Naive thymus-derived CD8-positive, alpha-beta T cell (primary cell): Measurements from ENCODE around the gene TIMM29. TPM values are rescaled to one million over a fixed set of nuclear protein-coding genes. Genes with fewer than 3 reads are reported as not detected.

Experiments used
- ATAC-seq, 2 donors: fragments of 150-1000 bp; cut with Tn5 transposase in 1 of 2; sonication (Bioruptor Pico), chemical (Tn5 transposase) in 1 of 2; 1 replicate in 1 of 2; 2 replicates in 1 of 2; pipeline ENCODE4 v1.10.0; 2021; ENCODE audit warnings: mild to moderate bottlenecking in 2 of 2, moderate library complexity in 2 of 2
- POLR2A ChIA-PET: fragments of 350-600 bp; sonication (Branson Sonifier 250); formaldehyde crosslinking; loops from one replicate; lab custom pipeline; 2021; ENCODE audit warnings: antibody characterized with exemption; lab: Charles Lee
- DNase-seq, 10 donors: peaks; one replicate each; pipeline versions ENCODE4 v3.0.0 to v3.0.0-alpha.2; 2020 to 2022
- H3K27ac Mint-ChIP-seq, 10 donors: one replicate each; pipeline ENCODE4 v1.8.0; 2020 to 2022; ENCODE audit warnings: mild to moderate bottlenecking in 10 of 10, mixed read lengths in 10 of 10, moderate library complexity in 4 of 10, inconsistent platforms in 1 of 10
- H3K27me3 Mint-ChIP-seq, 5 donors: one replicate each; pipeline ENCODE4 v1.8.0; 2021 to 2022; ENCODE audit warnings: mixed read lengths in 5 of 5
- H3K36me3 Mint-ChIP-seq, 3 donors: one replicate each; pipeline ENCODE4 v1.8.0; 2020 to 2022; ENCODE audit warnings: mixed read lengths in 3 of 3, mild to moderate bottlenecking in 2 of 3, inconsistent platforms in 1 of 3
- H3K4me1 Mint-ChIP-seq, 4 donors: one replicate each; pipeline ENCODE4 v1.8.0; 2021 to 2022; ENCODE audit warnings: mixed read lengths in 4 of 4
- H3K4me3 Mint-ChIP-seq, 10 donors: one replicate each; pipeline ENCODE4 v1.8.0; 2020 to 2022; ENCODE audit warnings: mild to moderate bottlenecking in 10 of 10, mixed read lengths in 10 of 10, moderate library complexity in 6 of 10, inconsistent platforms in 1 of 10
- H3K9me3 Mint-ChIP-seq, 9 donors: one replicate each; pipeline ENCODE4 v1.8.0; 2020 to 2022; ENCODE audit warnings: mixed read lengths in 9 of 9, mild to moderate bottlenecking in 3 of 9, inconsistent platforms in 1 of 9, moderate library complexity in 1 of 9
- polyA plus RNA-seq, 3 donors: library from polyadenylated mRNA; unstranded; fragments of 300-500 nt; fragmentation: Illumina TruSeq; gene quantifications; one replicate each; pipeline ENCODE4 v1.2.3, GENCODE V29; 2021
- total RNA-seq, 8 experiments: library from RNA in 2 of 8; stranded (reverse) in 2 of 8; gene quantifications; one replicate each; pipeline ENCODE4 v1.2.3 and lab custom pipeline; 2021 to 2026

Gene TIMM29
- total and polyA plus RNA-seq, 5 experiments from 2014 or later, result 23.8 to 40.9 (median 32.9) TPM

GRCh38 chr19:10961073-10961860, 32.7 kb downstream of the TIMM29 start:
- H3K27me3 Mint-ChIP-seq, result no peaks in the 10 kb centered on the region
- H3K4me3 Mint-ChIP-seq, result peak overlapping the region; percentile 86 to 95 (median 90)
- H3K36me3 Mint-ChIP-seq, result no peaks in the 10 kb centered on the region
- peak in 1 of 2 donors; percentile 54 for ATAC-seq
- H3K27ac Mint-ChIP-seq, result peak overlapping the region; percentile 86 to 96 (median 94)
- peaks cover 10 to 52% (median 44%) of the 10 kb centered on the region in 4 donors for H3K4me1 Mint-ChIP-seq
- no peaks in the 10 kb centered on the region for H3K9me3 Mint-ChIP-seq
- POLR2A ChIA-PET, result interaction anchor here (0.6 to 1.5 kb wide), 8 partner anchors 19 to 427 kb away, joined by 3 to 8 read pairs (median 4); partner anchors contain the start of genes LDLR, SWSAP1 and TMED1
- no peak for DNase-seq

GRCh38 chr19:10962863-10963262, 34.3 kb downstream of the TIMM29 start:
- Mint-ChIP-seq H3K36me3 (no peaks in the 10 kb centered on the region), H3K27me3 (no peaks in the 10 kb centered on the region), H3K9me3 (no peaks in the 10 kb centered on the region), H3K27ac (peak overlapping the region; percentile 82 to 96 (median 93)), H3K4me1 (peaks cover 13 to 61% (median 46%) of the 10 kb centered on the region in 4 donors), H3K4me3 (peak overlapping the region; percentile 20 to 95 (median 88))
- POLR2A ChIA-PET, result interaction anchor here (0.5 to 0.7 kb wide), 3 partner anchors 231 to 814 kb away, joined by 4 to 5 read pairs (median 5); no protein-coding TSS in a partner anchor
- DNase-seq (no peak), ATAC-seq (no peak)

- H3K9me3 Mint-ChIP-seq, result no peaks in the 10 kb centered on the region
- POLR2A ChIA-PET, result interaction anchor here (0.6 to 0.7 kb wide), 3 partner anchors 22 to 678 kb away, joined by 3 to 4 read pairs (median 3); no protein-coding TSS in a partner anchor
- H3K27me3 Mint-ChIP-seq, result no peaks in the 10 kb centered on the region
- no peak for ATAC-seq
- peak overlapping the region; percentile 19 to 92 (median 82) for H3K4me3 Mint-ChIP-seq
- DNase-seq, result no peak
- peak overlapping the region; percentile 82 to 96 (median 93) for H3K27ac Mint-ChIP-seq
- H3K36me3 Mint-ChIP-seq, result no peaks in the 10 kb centered on the region
- peaks cover 19 to 71% (median 55%) of the 10 kb centered on the region in 4 donors for H3K4me1 Mint-ChIP-seq
Observed at GRCh38 chr19:10963865-10964264, 35.3 kb downstream of the TIMM29 start.

- no peak for ATAC-seq
- DNase-seq, result no peak
- POLR2A ChIA-PET, result interaction anchor here (0.9 kb wide), 1 partner anchor 85 kb away, joined by 4 read pairs; no protein-coding TSS in a partner anchor
- Mint-ChIP-seq H3K27me3 (no peaks in the 10 kb centered on the region), H3K4me3 (peak overlapping the region in 1 of 10 donors; percentile 14), H3K9me3 (no peaks in the 10 kb centered on the region), H3K36me3 (peaks cover 0 to 2% (median 0%) of the 10 kb centered on the region in 3 donors), H3K4me1 (peaks cover 23 to 72% (median 60%) of the 10 kb centered on the region in 4 donors), H3K27ac (peak overlapping the region in 6 of 10 donors; percentile 72 to 96 (median 84))
Observed at GRCh38 chr19:10964903-10965302, 36.3 kb downstream of the TIMM29 start.

- no peak for ATAC-seq
- POLR2A ChIA-PET, result interaction anchor here (0.5 to 0.9 kb wide), 2 partner anchors 84 to 315 kb away, joined by 4 to 6 read pairs; no protein-coding TSS in a partner anchor
- Mint-ChIP-seq H3K4me1 (peaks cover 23 to 74% (median 65%) of the 10 kb centered on the region in 4 donors), H3K27ac (peak overlapping the region in 6 of 10 donors; percentile 29 to 76 (median 60)), H3K4me3 (peak overlapping the region in 1 of 10 donors; percentile 8), H3K36me3 (peaks cover 0 to 2% (median 0%) of the 10 kb centered on the region in 3 donors), H3K9me3 (no peaks in the 10 kb centered on the region), H3K27me3 (no peaks in the 10 kb centered on the region)
- DNase-seq, result no peak
Observed at GRCh38 chr19:10965398-10965797, 36.8 kb downstream of the TIMM29 start.

- no peaks in the 10 kb centered on the region for H3K27me3 Mint-ChIP-seq
- H3K36me3 Mint-ChIP-seq, result peaks cover 0 to 2% (median 0%) of the 10 kb centered on the region in 3 donors
- peak overlapping the region in 1 of 10 donors; percentile 65 for H3K4me3 Mint-ChIP-seq
- POLR2A ChIA-PET, result no interaction called here
- peak overlapping the region in 1 of 10 donors; percentile 78 for H3K27ac Mint-ChIP-seq
- H3K9me3 Mint-ChIP-seq, result no peaks in the 10 kb centered on the region
- ATAC-seq, result no peak
- no peak for DNase-seq
- peaks cover 27 to 80% (median 71%) of the 10 kb centered on the region in 4 donors for H3K4me1 Mint-ChIP-seq
Observed at GRCh38 chr19:10966809-10967208, 38.2 kb downstream of the TIMM29 start.

- peak overlapping the region in 3 of 10 donors; percentile 14 to 48 (median 22) for H3K4me3 Mint-ChIP-seq
- H3K9me3 Mint-ChIP-seq, result no peaks in the 10 kb centered on the region
- peaks cover 0 to 7% (median 0%) of the 10 kb centered on the region in 3 donors for H3K36me3 Mint-ChIP-seq
- POLR2A ChIA-PET, result interaction anchor here (0.6 kb wide), 1 partner anchor 172 kb away, joined by 6 read pairs; no protein-coding TSS in a partner anchor
- DNase-seq (no peak), ATAC-seq (peak in 1 of 2 donors; percentile 49)
- H3K4me1 Mint-ChIP-seq, result peaks cover 20 to 69% (median 58%) of the 10 kb centered on the region in 4 donors
- peak overlapping the region in 8 of 10 donors; percentile 13 to 62 (median 42) for H3K27ac Mint-ChIP-seq
- H3K27me3 Mint-ChIP-seq, result no peaks in the 10 kb centered on the region
Observed at GRCh38 chr19:10968527-10969135, 40.0 kb downstream of the TIMM29 start.

GRCh38 chr19:10971107-10971726, 42.6 kb downstream of the TIMM29 start:
- no peaks in the 10 kb centered on the region for H3K27me3 Mint-ChIP-seq
- POLR2A ChIA-PET, result no interaction called here
- no peak for ATAC-seq

GRCh38 chr19:10975374-10976130, 46.9 kb downstream of the TIMM29 start:
- no peak for ATAC-seq
- POLR2A ChIA-PET, result interaction anchor here (0.7 kb wide), 1 partner anchor 190 kb away, joined by 3 read pairs; no protein-coding TSS in a partner anchor
- Mint-ChIP-seq H3K4me1 (peaks cover 23 to 62% (median 48%) of the 10 kb centered on the region in 4 donors), H3K9me3 (no peaks in the 10 kb centered on the region), H3K36me3 (peaks cover 0 to 7% (median 0%) of the 10 kb centered on the region in 3 donors), H3K4me3 (no peak overlapping the region), H3K27me3 (no peaks in the 10 kb centered on the region), H3K27ac (peak overlapping the region in 4 of 10 donors; percentile 46 to 86 (median 76))
- no peak for DNase-seq

More at GRCh38 chr19:10971107-10971726, 42.6 kb downstream of the TIMM29 start:
- no peaks in the 10 kb centered on the region for H3K9me3 Mint-ChIP-seq
- H3K4me1 Mint-ChIP-seq, result peaks cover 27 to 67% (median 57%) of the 10 kb centered on the region in 4 donors
- DNase-seq, result no peak
- peak overlapping the region in 1 of 10 donors; percentile 49 for H3K27ac Mint-ChIP-seq
- H3K36me3 Mint-ChIP-seq, result peaks cover 0 to 7% (median 0%) of the 10 kb centered on the region in 3 donors
- no peak overlapping the region for H3K4me3 Mint-ChIP-seq

- Mint-ChIP-seq H3K4me1 (peaks cover 21 to 61% (median 41%) of the 10 kb centered on the region in 4 donors), H3K4me3 (peak overlapping the region in 2 of 10 donors; percentile 36 to 51), H3K9me3 (no peaks in the 10 kb centered on the region), H3K36me3 (peaks cover 0 to 7% (median 0%) of the 10 kb centered on the region in 3 donors), H3K27ac (peak overlapping the region in 4 of 10 donors; percentile 46 to 86 (median 68)), H3K27me3 (no peaks in the 10 kb centered on the region)
- DNase-seq, result no peak
- POLR2A ChIA-PET, result interaction anchor here (0.6 kb wide), 1 partner anchor 717 kb away, joined by 5 read pairs; no protein-coding TSS in a partner anchor
- ATAC-seq, result no peak
Observed at GRCh38 chr19:10976131-10976892, 47.7 kb downstream of the TIMM29 start.

GRCh38 chr19:10977742-10978092, 49.1 kb downstream of the TIMM29 start:
- Mint-ChIP-seq H3K27me3 (no peaks in the 10 kb centered on the region), H3K4me3 (peak overlapping the region in 2 of 10 donors; percentile 41 to 62), H3K27ac (peak overlapping the region in 2 of 10 donors; percentile 9 to 76), H3K36me3 (peaks cover 0 to 9% (median 0%) of the 10 kb centered on the region in 3 donors), H3K9me3 (no peaks in the 10 kb centered on the region), H3K4me1 (peaks cover 21 to 59% (median 39%) of the 10 kb centered on the region in 4 donors)
- ATAC-seq, result no peak
- POLR2A ChIA-PET, result no interaction called here
- no peak for DNase-seq
